ENCODE data around the gene BRD7. TPM values are rescaled to one million over a fixed set of nuclear protein-coding genes. Genes with fewer than 3 reads are reported as not detected.

The BRD7 gene
- total RNA-seq, 4 donors from 2014 or later, result 33.0 to 49.9 (median 40.5) TPM

DNA sequence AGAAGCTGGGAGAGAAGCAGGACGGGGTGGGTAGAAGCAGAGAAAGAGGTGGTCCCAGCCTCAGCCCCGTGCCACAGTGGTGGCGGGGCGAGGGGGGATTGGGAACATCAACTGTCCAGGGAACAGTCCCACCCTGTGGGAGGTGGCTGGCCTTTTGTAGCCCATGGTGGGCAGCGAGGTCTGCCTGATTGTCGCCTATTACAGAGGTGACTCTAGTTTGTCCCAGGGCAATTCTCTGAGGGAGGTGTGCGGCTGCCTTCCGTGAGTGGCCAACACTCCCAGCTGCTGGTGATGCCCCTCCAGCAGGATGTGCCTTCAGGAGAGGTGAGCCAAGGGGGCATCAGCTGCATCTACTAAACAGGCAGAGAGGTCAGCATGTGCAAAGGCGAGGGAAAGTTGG, 5.0 kb upstream of the BRD7 start:
- TF ChIP-seq, protein P1, sequence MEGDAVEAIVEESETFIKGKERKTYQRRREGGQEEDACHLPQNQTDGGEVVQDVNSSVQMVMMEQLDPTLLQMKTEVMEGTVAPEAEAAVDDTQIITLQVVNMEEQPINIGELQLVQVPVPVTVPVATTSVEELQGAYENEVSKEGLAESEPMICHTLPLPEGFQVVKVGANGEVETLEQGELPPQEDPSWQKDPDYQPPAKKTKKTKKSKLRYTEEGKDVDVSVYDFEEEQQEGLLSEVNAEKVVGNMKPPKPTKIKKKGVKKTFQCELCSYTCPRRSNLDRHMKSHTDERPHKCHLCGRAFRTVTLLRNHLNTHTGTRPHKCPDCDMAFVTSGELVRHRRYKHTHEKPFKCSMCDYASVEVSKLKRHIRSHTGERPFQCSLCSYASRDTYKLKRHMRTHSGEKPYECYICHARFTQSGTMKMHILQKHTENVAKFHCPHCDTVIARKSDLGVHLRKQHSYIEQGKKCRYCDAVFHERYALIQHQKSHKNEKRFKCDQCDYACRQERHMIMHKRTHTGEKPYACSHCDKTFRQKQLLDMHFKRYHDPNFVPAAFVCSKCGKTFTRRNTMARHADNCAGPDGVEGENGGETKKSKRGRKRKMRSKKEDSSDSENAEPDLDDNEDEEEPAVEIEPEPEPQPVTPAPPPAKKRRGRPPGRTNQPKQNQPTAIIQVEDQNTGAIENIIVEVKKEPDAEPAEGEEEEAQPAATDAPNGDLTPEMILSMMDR (IDR thresholded peaks at IDR 0.05; ENCODE audit: low read depth), result no peak

DNA sequence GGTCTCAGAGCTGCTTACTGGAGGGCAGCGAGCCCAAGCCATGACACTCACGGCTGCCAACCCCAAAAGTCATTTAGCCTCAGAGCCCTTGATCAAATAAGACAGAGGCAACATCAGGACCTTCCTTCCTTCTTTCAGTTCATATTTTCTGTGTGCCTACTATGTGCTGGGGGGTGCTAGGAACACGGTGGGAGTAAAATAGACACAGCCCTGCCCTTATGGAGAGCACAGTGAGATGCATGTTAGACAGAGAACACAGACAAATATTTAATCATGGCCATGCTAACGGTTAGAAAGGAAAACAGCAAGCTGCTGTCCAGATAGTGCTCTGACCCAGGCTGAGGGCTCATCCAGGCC, 4.5 kb upstream of the BRD7 start:
- TF ChIP-seq, protein P1 (IDR thresholded peaks at IDR 0.05; ENCODE audit: low read depth), result no peak

DNA sequence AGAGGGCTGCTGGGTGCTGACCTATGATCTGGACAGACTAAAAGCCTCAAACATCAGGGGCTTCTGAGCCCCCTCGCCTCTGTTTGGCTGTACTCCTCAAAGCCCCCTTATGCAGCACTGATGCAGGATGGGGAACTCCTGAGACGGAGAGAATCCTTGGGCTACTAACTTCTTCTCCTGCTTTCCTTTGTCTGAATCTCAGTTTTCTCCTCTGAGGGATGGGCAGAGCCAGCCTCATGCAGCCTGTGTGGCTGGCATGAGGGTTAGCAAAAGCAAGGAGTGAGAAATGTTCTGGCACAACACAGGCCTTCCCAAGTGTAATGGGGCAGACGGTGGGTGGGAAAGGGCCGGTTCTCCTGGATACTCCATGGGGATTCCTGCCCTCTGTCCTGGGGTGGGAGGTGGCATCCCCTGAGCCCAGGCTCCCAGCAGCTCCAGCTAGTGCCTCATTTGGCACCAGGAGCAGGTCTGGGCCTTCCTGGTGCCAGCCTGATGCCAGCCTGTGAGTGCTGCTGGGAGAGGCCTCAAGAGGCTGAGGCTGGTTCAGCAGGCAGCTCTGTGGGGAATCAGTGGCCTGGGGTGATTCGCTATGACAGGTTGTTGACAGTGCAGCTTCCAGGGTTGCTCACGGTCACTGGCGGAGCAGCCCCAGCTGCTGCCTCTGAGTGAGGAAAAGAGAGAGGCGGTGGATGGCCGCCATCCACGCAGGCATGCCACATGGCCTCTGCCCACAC, 4.0 kb upstream of the BRD7 start:
- TF ChIP-seq, protein P1 (IDR thresholded peaks at IDR 0.05; ENCODE audit: low read depth), result no peak

DNA sequence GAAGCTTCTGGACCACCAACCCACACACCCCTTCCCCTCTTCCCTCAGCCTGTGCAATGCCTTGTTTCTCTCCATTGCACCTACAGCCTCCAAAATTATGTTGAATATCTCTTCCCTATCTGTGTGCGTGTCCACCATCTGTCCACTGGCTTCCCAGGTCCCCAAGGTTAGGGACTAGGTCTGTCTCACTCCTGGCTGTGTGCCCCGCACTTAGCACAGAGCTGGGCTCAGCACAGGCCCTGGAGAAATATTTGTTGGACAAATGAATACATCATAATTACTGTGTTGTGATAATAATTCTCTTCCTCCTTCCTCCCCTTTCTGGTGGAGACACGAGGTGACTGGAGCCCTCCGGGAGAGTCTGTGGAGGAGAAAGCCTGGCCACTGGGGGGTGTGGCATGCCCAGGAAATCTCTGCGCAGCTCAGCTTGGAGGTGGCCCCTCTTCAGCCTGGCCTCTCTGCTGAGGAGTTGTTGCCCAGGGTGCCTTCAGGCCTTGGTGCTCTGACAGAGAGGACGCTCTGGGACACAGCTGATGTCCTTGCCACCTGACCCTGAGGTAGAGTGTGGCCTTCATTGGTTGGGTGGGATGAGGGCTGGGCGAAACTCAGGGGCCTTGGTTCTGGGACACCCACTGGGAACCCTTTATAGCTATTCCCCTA, 3.3 kb upstream of the BRD7 start:
- TF ChIP-seq, protein P1 (IDR thresholded peaks at IDR 0.05; ENCODE audit: low read depth), result no peak

DNA sequence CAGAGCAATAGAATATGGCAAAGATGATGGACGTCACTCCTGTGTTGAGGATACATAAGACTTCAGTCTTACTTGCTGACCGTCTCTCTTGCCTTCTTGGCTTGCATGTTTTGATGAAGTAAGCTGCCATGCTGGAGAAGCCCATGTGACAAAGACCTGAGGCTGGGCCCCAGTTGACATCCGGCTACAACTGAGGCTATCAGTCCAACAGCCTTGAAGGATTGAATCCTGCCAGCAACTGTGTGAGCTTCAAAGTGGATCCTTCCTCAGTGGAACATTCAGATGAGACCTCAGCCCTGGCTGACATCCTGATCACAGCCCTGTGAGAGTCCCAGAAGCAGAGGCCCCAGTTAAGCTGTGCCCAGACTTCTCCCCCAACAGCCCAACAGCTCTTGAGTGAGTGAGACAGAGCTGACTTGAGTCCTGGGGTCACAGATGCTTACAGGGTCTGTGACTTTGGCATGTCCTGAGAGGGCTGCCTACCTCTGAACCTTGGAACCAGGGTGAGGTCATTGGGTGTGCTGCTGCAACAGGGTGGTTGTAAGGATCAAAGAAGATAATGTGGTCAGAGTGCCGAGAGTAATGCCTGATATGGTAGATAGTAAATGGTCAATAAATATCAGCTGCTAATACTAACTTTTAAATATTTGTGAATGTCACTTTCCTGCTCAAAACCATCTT, 2.4 kb upstream of the BRD7 start:
- TF ChIP-seq, protein P1 (IDR thresholded peaks at IDR 0.05; ENCODE audit: low read depth), result no peak

DNA sequence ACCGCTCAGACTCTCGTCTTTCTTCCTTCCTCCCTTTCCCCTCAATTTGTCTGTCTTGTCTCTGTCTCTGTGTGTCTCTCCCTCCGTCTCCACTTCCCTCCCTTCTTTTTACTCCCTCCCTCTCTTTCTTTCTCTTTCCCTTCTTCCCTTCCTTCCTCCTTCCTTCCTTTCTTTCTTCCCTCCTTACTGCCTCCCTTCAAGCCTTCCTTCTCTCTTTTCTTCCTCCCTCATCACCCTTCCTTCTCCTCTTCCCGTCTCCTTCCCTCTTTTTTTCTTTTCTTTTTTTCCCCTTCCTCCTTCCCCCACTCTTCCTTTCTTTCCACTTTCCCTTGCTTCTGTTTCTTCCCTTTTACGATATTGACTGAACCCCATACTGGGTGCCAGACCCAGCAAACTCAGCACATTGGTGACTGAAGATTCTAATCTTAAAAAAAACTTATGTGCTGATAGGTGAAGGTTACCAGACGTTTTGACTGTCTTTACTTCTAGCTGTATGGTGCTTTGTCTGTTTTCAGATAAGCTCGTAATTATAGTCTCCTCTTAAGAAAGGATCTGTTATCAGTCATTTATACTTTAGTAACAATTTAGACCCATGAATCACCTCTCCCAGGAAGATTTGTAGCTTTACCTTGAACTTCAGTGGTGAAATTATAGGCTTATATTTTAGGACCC, 481 bp upstream of the BRD7 start:
- TF ChIP-seq, protein P1 (IDR thresholded peaks at IDR 0.05; ENCODE audit: low read depth), result no peak
